ENCODE data around the gene SPAG4.

SPAG4 gene

DNA sequence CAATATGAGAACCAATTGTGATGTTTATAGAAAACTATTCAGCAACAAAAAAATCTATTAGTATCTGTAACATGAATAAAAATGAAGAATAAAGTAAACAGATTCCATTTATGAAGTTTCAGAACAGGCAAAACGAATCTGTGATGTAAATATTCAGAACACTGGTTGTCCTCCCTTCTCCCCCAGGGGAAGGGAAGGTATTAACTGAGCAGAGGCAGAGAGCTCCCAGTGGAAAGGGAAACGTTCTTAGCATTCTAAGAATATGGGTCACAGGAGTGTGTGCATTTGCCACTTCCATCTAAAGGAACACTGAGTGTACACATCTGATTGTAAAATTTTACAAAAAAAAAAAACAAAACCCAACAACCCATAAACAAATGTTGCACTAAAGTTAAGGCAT lies 23.1 kb downstream of the SPAG4 start:
- Histone ChIP-seq H3K9me3 (replicated peaks; ENCODE audit: insufficient read depth, low read length) (no peaks in the 10 kb centered on the region), H3K27ac (ENCODE audit: low read length) (no peak overlapping the region), H3F3A (ENCODE audit: insufficient read depth, low read length) (no peaks in the 10 kb centered on the region), H3K4me3 (ENCODE audit: low read length) (no peak overlapping the region), H3K36me3 (replicated peaks; ENCODE audit: insufficient read depth, low read length) (no peaks in the 10 kb centered on the region), H2AFZ (ENCODE audit: low read length) (no peak overlapping the region), H3K27me3 (replicated peaks; ENCODE audit: insufficient read depth, low read length) (no peaks in the 10 kb centered on the region), H3K4me2 (ENCODE audit: low read depth, low read length) (no peak overlapping the region), H3K9ac (ENCODE audit: low read length) (no peak overlapping the region), H4K20me1 (ENCODE audit: insufficient read depth, low read length) (no peaks in the 10 kb centered on the region), H3K79me2 (ENCODE audit: low read length) (peaks cover 15% of the 10 kb centered on the region), H3K4me1 (ENCODE audit: low read length) (no peaks in the 10 kb centered on the region), H3K9me2 (replicated peaks; ENCODE audit: insufficient read depth, low read length) (no peaks in the 10 kb centered on the region)
- DNase-seq, result no peak
- TF ChIP-seq EZH2 (optimal IDR thresholded peaks at IDR 0.05; ENCODE audit: low read depth, low read length) (no peak), EZH2phosphoT487 (IDR thresholded peaks at IDR 0.05; ENCODE audit: low read length) (no peak)
- TF ChIP-seq, protein P1, sequence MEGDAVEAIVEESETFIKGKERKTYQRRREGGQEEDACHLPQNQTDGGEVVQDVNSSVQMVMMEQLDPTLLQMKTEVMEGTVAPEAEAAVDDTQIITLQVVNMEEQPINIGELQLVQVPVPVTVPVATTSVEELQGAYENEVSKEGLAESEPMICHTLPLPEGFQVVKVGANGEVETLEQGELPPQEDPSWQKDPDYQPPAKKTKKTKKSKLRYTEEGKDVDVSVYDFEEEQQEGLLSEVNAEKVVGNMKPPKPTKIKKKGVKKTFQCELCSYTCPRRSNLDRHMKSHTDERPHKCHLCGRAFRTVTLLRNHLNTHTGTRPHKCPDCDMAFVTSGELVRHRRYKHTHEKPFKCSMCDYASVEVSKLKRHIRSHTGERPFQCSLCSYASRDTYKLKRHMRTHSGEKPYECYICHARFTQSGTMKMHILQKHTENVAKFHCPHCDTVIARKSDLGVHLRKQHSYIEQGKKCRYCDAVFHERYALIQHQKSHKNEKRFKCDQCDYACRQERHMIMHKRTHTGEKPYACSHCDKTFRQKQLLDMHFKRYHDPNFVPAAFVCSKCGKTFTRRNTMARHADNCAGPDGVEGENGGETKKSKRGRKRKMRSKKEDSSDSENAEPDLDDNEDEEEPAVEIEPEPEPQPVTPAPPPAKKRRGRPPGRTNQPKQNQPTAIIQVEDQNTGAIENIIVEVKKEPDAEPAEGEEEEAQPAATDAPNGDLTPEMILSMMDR (IDR thresholded peaks at IDR 0.05; ENCODE audit: low read length), result no peak

DNA sequence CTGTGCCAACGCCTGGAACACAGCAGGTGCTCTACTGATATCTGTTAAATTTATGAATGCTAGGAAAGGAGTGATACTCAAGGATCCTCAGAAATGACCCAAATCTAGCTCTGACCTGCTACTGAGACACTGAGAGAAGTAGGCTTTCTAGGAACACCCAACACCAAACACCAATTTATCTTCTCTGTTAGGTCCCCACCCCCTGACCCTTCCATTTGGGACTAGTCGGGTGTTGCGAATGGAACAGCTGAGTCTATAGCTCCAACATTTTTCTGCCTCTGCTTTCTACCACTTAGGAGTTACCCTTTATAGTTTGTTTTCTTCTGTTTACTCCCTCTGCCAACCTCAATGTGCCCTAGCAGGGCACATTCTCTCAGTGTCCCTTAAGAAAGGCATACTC lies 25.1 kb downstream of the SPAG4 start:
- Histone ChIP-seq H3K4me2 (ENCODE audit: low read depth, low read length) (no peak overlapping the region), H3K9me2 (replicated peaks; ENCODE audit: insufficient read depth, low read length) (no peaks in the 10 kb centered on the region), H3K27me3 (replicated peaks; ENCODE audit: insufficient read depth, low read length) (no peaks in the 10 kb centered on the region), H3F3A (ENCODE audit: insufficient read depth, low read length) (no peaks in the 10 kb centered on the region), H2AFZ (ENCODE audit: low read length) (no peak overlapping the region), H3K9ac (ENCODE audit: low read length) (no peak overlapping the region), H3K4me3 (ENCODE audit: low read length) (no peak overlapping the region), H3K79me2 (ENCODE audit: low read length) (peaks cover 25% of the 10 kb centered on the region), H3K27ac (ENCODE audit: low read length) (no peak overlapping the region), H3K9me3 (replicated peaks; ENCODE audit: insufficient read depth, low read length) (no peaks in the 10 kb centered on the region), H3K36me3 (replicated peaks; ENCODE audit: insufficient read depth, low read length) (no peaks in the 10 kb centered on the region), H3K4me1 (ENCODE audit: low read length) (no peaks in the 10 kb centered on the region), H4K20me1 (ENCODE audit: insufficient read depth, low read length) (no peaks in the 10 kb centered on the region)
- DNase-seq, result no peak
- TF ChIP-seq EZH2 (optimal IDR thresholded peaks at IDR 0.05; ENCODE audit: low read depth, low read length) (no peak), EZH2phosphoT487 (IDR thresholded peaks at IDR 0.05; ENCODE audit: low read length) (no peak)
- TF ChIP-seq, protein P1 (IDR thresholded peaks at IDR 0.05; ENCODE audit: low read length), result no peak

DNA sequence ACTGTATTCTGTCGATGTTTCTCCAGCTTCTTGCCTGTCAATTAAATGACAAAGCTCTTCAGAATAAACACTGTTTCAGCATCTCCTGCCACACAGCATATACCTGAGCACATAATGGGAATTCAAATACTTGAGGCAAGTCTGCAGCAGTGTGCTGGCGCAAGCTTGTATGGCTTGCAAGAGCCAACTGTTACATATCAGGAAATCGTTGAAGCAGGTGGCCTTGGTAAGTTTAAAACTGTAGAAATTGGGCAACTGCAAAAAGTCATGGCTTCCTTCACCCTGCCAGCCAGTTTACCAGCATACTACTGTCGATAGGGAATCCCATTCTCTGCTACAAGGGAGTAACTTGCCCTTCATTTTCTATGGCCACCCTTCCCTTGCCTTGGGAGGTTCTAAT lies 26.1 kb downstream of the SPAG4 start:
- no peaks in the 10 kb centered on the region for H3F3A ChIP-seq (ENCODE audit: insufficient read depth, low read length)
- H2AFZ ChIP-seq (ENCODE audit: low read length), result no peak overlapping the region
- no peak overlapping the region for H3K27ac ChIP-seq (ENCODE audit: low read length)
- no peaks in the 10 kb centered on the region for H4K20me1 ChIP-seq (ENCODE audit: insufficient read depth, low read length)
- H3K36me3 ChIP-seq (replicated peaks; ENCODE audit: insufficient read depth, low read length), result no peaks in the 10 kb centered on the region
- no peaks in the 10 kb centered on the region for H3K4me1 ChIP-seq (ENCODE audit: low read length)
- H3K4me2 ChIP-seq (ENCODE audit: low read depth, low read length), result no peak overlapping the region
- H3K9me2 ChIP-seq (replicated peaks; ENCODE audit: insufficient read depth, low read length), result no peaks in the 10 kb centered on the region
- H3K9me3 ChIP-seq (replicated peaks; ENCODE audit: insufficient read depth, low read length), result no peaks in the 10 kb centered on the region
- H3K27me3 ChIP-seq (replicated peaks; ENCODE audit: insufficient read depth, low read length), result no peaks in the 10 kb centered on the region
- H3K79me2 ChIP-seq (ENCODE audit: low read length), result peaks cover 25% of the 10 kb centered on the region
- DNase-seq, result no peak
- TF ChIP-seq EZH2 (optimal IDR thresholded peaks at IDR 0.05; ENCODE audit: low read depth, low read length) (no peak), EZH2phosphoT487 (IDR thresholded peaks at IDR 0.05; ENCODE audit: low read length) (no peak)
- TF ChIP-seq, protein P1 (IDR thresholded peaks at IDR 0.05; ENCODE audit: low read length), result no peak
- H3K4me3 ChIP-seq (ENCODE audit: low read length), result no peak overlapping the region
- H3K9ac ChIP-seq (ENCODE audit: low read length), result no peak overlapping the region
